GM23248 (cell line): ENCODE measurements around the gene SPEM2. TPM values are rescaled to one million over a fixed set of nuclear protein-coding genes. Genes with fewer than 3 reads are reported as not detected.
A peak's percentile ranks its signal among the peaks of the same experiment; 100 is the strongest.

ENCODE experiments used
- DNase-seq: peaks from one replicate; pipeline ENCODE4 v3.0.0-alpha.2; 2015
- H2AFZ ChIP-seq: fragments of 200-600 bp; sonication (generic); 2 replicates; pipeline ENCODE4 v1.6.1; 2016; ENCODE audit warnings: antibody characterized with exemption
- H3F3A ChIP-seq: fragments of 200-600 bp; sonication (generic); 2 replicates; pipeline ENCODE4 v1.6.1; 2016; ENCODE audit warnings: mild to moderate bottlenecking, antibody characterized with exemption, mixed run types; ENCODE audit not compliant: insufficient read depth
- H3K27ac ChIP-seq: fragments of 200-600 bp; sonication (generic); 2 replicates; pipeline ENCODE4 v1.5.1; 2016; ENCODE audit warnings: mild to moderate bottlenecking
- H3K27me3 ChIP-seq: fragments of 200-600 bp; sonication (generic); replicated peaks from 2 replicates; pipeline ENCODE4 v1.6.1; 2016; ENCODE audit warnings: mild to moderate bottlenecking; ENCODE audit not compliant: insufficient read depth
- H3K36me3 ChIP-seq: fragments of 200-600 bp; sonication (generic); 2 replicates; pipeline ENCODE4 v1.6.1; 2016; ENCODE audit warnings: low read depth, mild to moderate bottlenecking
- H3K4me1 ChIP-seq: fragments of 200-600 bp; sonication (generic); 2 replicates; pipeline ENCODE4 v1.6.1; 2016; ENCODE audit warnings: mild to moderate bottlenecking; ENCODE audit not compliant: insufficient read depth
- H3K4me2 ChIP-seq: fragments of 200-600 bp; sonication (generic); one replicate; pipeline ENCODE4 v1.6.1; 2016; ENCODE audit warnings: mild to moderate bottlenecking; ENCODE audit not compliant: unreplicated experiment
- H3K4me3 ChIP-seq: fragments of 200-600 bp; sonication (generic); 2 replicates; pipeline ENCODE4 v1.5.1; 2016; ENCODE audit warnings: mild to moderate bottlenecking
- H3K79me2 ChIP-seq: fragments of 200-600 bp; sonication (generic); 2 replicates; pipeline ENCODE4 v1.6.1; 2016; ENCODE audit warnings: mild to moderate bottlenecking; ENCODE audit not compliant: insufficient read depth
- H3K9ac ChIP-seq: fragments of 200-600 bp; sonication (generic); 2 replicates; pipeline ENCODE4 v1.6.1; 2016; ENCODE audit warnings: mild to moderate bottlenecking
- H3K9me2 ChIP-seq: fragments of 200-600 bp; sonication (generic); 2 replicates; pipeline ENCODE4 v1.6.1; 2016; ENCODE audit warnings: mixed run types, mild to moderate bottlenecking, moderate library complexity; ENCODE audit not compliant: insufficient read depth
- H3K9me3 ChIP-seq: fragments of 200-600 bp; sonication (generic); one replicate; pipeline ENCODE4 v1.6.1; 2017; ENCODE audit warnings: low read depth
- H4K20me1 ChIP-seq: fragments of 200-600 bp; sonication (generic); 2 replicates; pipeline ENCODE4 v1.6.0; 2016; ENCODE audit not compliant: insufficient read depth
- EZH2 ChIP-seq: fragments of 200-600 bp; sonication (generic); IDR thresholded peaks from 2 replicates; pipeline ENCODE4 v1.6.1; 2018; ENCODE audit warnings: antibody characterized with exemption, mild to moderate bottlenecking; ENCODE audit not compliant: insufficient read depth, poor library complexity, severe bottlenecking
- EZH2phosphoT487 ChIP-seq: fragments of 200-600 bp; sonication (generic); IDR thresholded peaks from 2 replicates; pipeline ENCODE4 v1.6.1; 2018; ENCODE audit warnings: antibody characterized with exemption, moderate library complexity, mild to moderate bottlenecking, low read depth; ENCODE audit not compliant: insufficient read depth
- WGBS, 2 experiments: methylation state at CpG; one replicate each; pipeline ENCODE4 v1.1.6; 2015 to 2017; ENCODE audit warnings: low lambda C conversion rate in 2 of 2, low coverage in 1 of 2; ENCODE audit errors: missing lambda C conversion rate in 2 of 2; 5-methylcytosine and 5-hydroxymethylcytosine counted together
- in situ Hi-C: fragments of 300-500 bp; cut with MboI; formaldehyde crosslinking; loops from 2 replicates; pipeline ENCODE4 v1.15.0; 2020
- polyA plus RNA-seq: library from polyadenylated mRNA; unstranded; fragments of >200 nt; fragmentation: Nextera tagmentation; extraction: Ambion mirVana; gene quantifications from 2 replicates; pipeline ENCODE4 v1.2.1, GENCODE V29; 2016
- total RNA-seq: library from RNA; depleted of rRNA; stranded (reverse); fragments of >200 nt; shearing (Covaris generic); gene quantifications from 2 replicates; pipeline ENCODE4 v1.2.3, GENCODE V29; 2014

The SPEM2 gene
- total and polyA plus RNA-seq, 2 experiments from 2014 or later: not detected

- peak overlapping the region; percentile 91 for H2AFZ ChIP-seq
- DNase-seq: peak; percentile 60
- in situ Hi-C loops: no loop called here
- H3K9ac ChIP-seq: peak overlapping the region; percentile 51
- H3K4me2 ChIP-seq: peak overlapping the region; percentile 99
- H3K36me3 ChIP-seq: no peaks in the 10 kb centered on the region
- H3K4me3 ChIP-seq: peak overlapping the region; percentile 79
- no peak overlapping the region for H3K27ac ChIP-seq
- peaks cover 8% of the 10 kb centered on the region; the same call in 1 of the 2 replicates for H3F3A ChIP-seq
- H3K9me3 ChIP-seq: no peaks in the 10 kb centered on the region
- 6% methylated on average over 45 to 49 of the region's 49 CpGs for WGBS, 2 experiments
- no peaks in the 10 kb centered on the region for H3K9me2 ChIP-seq
- H3K4me1 ChIP-seq: peaks cover 11% of the 10 kb centered on the region
- H3K79me2 ChIP-seq: no peaks in the 10 kb centered on the region
- H3K27me3 ChIP-seq: peaks cover 32% of the 10 kb centered on the region; the same call in 1 of the 2 replicates
- H4K20me1 ChIP-seq: no peaks in the 10 kb centered on the region
- no peak for TF ChIP-seq EZH2phosphoT487
These were observed 10.5 kb downstream of the SPEM2 start for GRCh38 chr17:7435676-7436555.

GRCh38 chr17:7436556-7437368 is 11.3 kb downstream of the SPEM2 start:
- no peaks in the 10 kb centered on the region for H3K79me2 ChIP-seq
- no peaks in the 10 kb centered on the region for H3K9me2 ChIP-seq
- peak overlapping the region; percentile 91 for H2AFZ ChIP-seq
- no peak overlapping the region for H3K27ac ChIP-seq
- WGBS, 2 experiments: 6 to 7% methylated on average over 89 to 90 of the region's 92 CpGs
- TF ChIP-seq EZH2 (no peak), EZH2phosphoT487 (no peak)
- in situ Hi-C loops: no loop called here
- H3K4me1 ChIP-seq: peaks cover 11% of the 10 kb centered on the region
- H3K9ac ChIP-seq: no peak overlapping the region; the same call in 1 of the 2 replicates
- no peaks in the 10 kb centered on the region for H3K36me3 ChIP-seq
- peaks cover 32% of the 10 kb centered on the region; the same call in 1 of the 2 replicates for H3K27me3 ChIP-seq
- peak overlapping the region; percentile 79 for H3K4me3 ChIP-seq
- H3K4me2 ChIP-seq: peak overlapping the region; percentile 99
- no peaks in the 10 kb centered on the region for H3K9me3 ChIP-seq
- peak; percentile 93 for DNase-seq
- H4K20me1 ChIP-seq: no peaks in the 10 kb centered on the region
- H3F3A ChIP-seq: 0 out of 2 replicates have a peak, but pooled peaks cover under 1% of the 10 kb centered on the region

GRCh38 chr17:7437369-7437863 is 12.0 kb downstream of the SPEM2 start:
- Histone ChIP-seq H3K27me3 (peaks cover 32% of the 10 kb centered on the region; the same call in 1 of the 2 replicates), H3F3A (no peaks in the 10 kb centered on the region), H4K20me1 (no peaks in the 10 kb centered on the region), H2AFZ (no peak overlapping the region; the same call in none of the 2 replicates), H3K27ac (no peak overlapping the region), H3K4me1 (peaks cover 11% of the 10 kb centered on the region), H3K36me3 (no peaks in the 10 kb centered on the region), H3K4me2 (peak overlapping the region; percentile 48), H3K9me2 (no peaks in the 10 kb centered on the region), H3K9me3 (no peaks in the 10 kb centered on the region), H3K4me3 (peak overlapping the region; percentile 79), H3K9ac (no peak overlapping the region), H3K79me2 (no peaks in the 10 kb centered on the region)
- DNase-seq: no peak
- 14 to 19% methylated on average over 17 to 22 of the region's 31 CpGs for WGBS, 2 experiments
- in situ Hi-C loops: no loop called here
- TF ChIP-seq EZH2: no peak
- TF ChIP-seq EZH2phosphoT487: no peak

- TF ChIP-seq EZH2: no peak
- no peak; the same call in 1 of the 2 replicates for TF ChIP-seq EZH2phosphoT487
- Histone ChIP-seq H3K27me3 (peaks cover 32% of the 10 kb centered on the region; the same call in 1 of the 2 replicates), H4K20me1 (no peaks in the 10 kb centered on the region), H2AFZ (no peak overlapping the region), H3K27ac (no peak overlapping the region), H3F3A (no peaks in the 10 kb centered on the region), H3K9me2 (no peaks in the 10 kb centered on the region), H3K4me3 (no peak overlapping the region), H3K4me2 (peak overlapping the region; percentile 25), H3K9me3 (no peaks in the 10 kb centered on the region), H3K4me1 (peaks cover 11% of the 10 kb centered on the region), H3K9ac (no peak overlapping the region), H3K36me3 (no peaks in the 10 kb centered on the region), H3K79me2 (no peaks in the 10 kb centered on the region)
- WGBS, 2 experiments: 12 to 20% methylated on average over 25 to 46 of the region's 48 CpGs
- peak; percentile 40 for DNase-seq
- in situ Hi-C loops: no loop called here
These were observed 12.7 kb downstream of the SPEM2 start for GRCh38 chr17:7437950-7438614.
